ENCODE measurements around the gene CCDC88C.

Gene CCDC88C, protein sequence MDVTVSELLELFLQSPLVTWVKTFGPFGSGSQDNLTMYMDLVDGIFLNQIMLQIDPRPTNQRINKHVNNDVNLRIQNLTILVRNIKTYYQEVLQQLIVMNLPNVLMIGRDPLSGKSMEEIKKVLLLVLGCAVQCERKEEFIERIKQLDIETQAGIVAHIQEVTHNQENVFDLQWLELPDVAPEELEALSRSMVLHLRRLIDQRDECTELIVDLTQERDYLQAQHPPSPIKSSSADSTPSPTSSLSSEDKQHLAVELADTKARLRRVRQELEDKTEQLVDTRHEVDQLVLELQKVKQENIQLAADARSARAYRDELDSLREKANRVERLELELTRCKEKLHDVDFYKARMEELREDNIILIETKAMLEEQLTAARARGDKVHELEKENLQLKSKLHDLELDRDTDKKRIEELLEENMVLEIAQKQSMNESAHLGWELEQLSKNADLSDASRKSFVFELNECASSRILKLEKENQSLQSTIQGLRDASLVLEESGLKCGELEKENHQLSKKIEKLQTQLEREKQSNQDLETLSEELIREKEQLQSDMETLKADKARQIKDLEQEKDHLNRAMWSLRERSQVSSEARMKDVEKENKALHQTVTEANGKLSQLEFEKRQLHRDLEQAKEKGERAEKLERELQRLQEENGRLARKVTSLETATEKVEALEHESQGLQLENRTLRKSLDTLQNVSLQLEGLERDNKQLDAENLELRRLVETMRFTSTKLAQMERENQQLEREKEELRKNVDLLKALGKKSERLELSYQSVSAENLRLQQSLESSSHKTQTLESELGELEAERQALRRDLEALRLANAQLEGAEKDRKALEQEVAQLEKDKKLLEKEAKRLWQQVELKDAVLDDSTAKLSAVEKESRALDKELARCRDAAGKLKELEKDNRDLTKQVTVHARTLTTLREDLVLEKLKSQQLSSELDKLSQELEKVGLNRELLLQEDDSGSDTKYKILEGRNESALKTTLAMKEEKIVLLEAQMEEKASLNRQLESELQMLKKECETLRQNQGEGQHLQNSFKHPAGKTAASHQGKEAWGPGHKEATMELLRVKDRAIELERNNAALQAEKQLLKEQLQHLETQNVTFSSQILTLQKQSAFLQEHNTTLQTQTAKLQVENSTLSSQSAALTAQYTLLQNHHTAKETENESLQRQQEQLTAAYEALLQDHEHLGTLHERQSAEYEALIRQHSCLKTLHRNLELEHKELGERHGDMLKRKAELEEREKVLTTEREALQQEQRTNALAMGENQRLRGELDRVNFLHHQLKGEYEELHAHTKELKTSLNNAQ (N-terminal part only)

DNA sequence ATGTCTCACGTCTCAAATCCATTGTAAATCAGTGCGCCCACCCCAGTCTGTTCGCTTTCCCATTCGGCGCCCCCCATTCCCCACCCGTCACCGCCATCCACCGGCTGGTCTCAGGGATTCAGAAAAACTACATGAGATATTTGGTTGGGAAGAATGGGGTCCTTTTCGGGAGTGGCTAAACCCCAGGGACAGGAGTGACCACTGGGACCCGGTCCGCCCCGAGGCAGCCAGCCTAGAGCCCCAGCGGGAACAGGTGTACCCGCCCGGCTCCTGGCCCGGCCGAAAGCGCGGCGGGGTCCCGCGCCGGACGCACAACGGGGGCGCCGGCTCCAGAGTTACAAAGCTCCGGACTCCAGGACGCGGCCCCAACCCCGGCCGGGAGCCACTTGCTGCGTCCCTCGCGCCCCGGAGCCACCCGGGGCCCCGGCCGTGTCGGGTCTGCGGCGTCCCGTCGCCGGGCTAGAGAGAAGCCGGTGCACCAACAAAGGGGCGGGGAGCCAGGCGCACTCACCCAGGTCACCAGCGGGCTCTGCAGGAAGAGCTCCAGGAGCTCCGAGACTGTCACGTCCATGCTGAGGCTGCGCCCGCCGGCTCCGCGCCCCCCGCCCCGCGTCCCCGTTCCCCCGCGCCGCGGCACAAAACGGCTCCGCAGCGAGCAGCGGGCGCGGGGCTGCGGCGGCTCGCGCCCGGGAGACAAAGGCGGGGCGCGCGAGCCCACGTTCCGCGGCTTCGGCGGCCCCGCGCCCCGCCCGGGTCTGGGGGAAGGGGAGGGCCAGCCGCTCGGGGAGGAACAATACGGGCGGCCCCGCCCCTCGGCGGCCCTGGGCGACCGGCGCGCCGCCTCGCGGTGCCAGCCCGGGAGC lies at the start of gene CCDC88C:
TSS of gene CCDC88C (minus strand) at position 701 of the 863 bp plus-strand sequence. CDS start at position 571, 130 bp downstream.
- peak within 1 kb of the TSS; percentile 43 for H3K4me3 ChIP-seq (ENCODE audit: low read depth, low read length)
- POLR2A ChIA-PET, result no interaction called here
- TF ChIP-seq, protein P1, sequence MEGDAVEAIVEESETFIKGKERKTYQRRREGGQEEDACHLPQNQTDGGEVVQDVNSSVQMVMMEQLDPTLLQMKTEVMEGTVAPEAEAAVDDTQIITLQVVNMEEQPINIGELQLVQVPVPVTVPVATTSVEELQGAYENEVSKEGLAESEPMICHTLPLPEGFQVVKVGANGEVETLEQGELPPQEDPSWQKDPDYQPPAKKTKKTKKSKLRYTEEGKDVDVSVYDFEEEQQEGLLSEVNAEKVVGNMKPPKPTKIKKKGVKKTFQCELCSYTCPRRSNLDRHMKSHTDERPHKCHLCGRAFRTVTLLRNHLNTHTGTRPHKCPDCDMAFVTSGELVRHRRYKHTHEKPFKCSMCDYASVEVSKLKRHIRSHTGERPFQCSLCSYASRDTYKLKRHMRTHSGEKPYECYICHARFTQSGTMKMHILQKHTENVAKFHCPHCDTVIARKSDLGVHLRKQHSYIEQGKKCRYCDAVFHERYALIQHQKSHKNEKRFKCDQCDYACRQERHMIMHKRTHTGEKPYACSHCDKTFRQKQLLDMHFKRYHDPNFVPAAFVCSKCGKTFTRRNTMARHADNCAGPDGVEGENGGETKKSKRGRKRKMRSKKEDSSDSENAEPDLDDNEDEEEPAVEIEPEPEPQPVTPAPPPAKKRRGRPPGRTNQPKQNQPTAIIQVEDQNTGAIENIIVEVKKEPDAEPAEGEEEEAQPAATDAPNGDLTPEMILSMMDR (IDR thresholded peaks at IDR 0.05; ENCODE audit: insufficient read depth, low read length, missing control alignments), result no peak
- no peak for DNase-seq (ENCODE audit: low read depth, low spot score)
- CTCF ChIA-PET, result interaction anchor here (1.0 to 5.6 kb wide), 4 partner anchors 10 to 93 kb away, joined by 3 to 97 read pairs (median 4); no protein-coding TSS in a partner anchor

DNA sequence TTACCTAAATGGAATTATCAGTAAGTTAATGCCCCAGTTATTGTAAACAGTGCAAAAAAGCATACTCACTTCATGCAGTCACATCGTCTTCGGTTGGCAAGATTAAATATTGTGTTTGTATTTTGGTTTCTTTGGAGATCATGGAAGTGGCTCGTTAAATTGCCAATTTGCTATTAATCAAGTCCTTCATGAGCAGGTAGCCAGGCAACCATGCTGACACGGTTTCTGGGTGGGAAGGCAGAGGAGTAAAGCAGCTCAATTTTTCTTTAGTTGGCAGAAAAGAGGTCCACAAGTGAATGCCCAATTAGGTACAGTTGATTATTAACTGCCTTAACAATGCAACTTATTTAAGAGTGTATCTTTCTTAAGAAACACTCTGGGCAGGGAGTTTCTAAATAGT lies 48.6 kb upstream of the CCDC88C start:
- TF ChIP-seq, protein P1 (IDR thresholded peaks at IDR 0.05; ENCODE audit: insufficient read depth, low read length, missing control alignments), result no peak
- CTCF ChIA-PET, result interaction anchor here (1.0 kb wide), 1 partner anchor 47 kb away, joined by 3 read pairs; no protein-coding TSS in a partner anchor
- no peak overlapping the region for H3K4me3 ChIP-seq (ENCODE audit: low read depth, low read length)
- no peak for DNase-seq (ENCODE audit: low read depth, low spot score)
- POLR2A ChIA-PET, result no interaction called here

DNA sequence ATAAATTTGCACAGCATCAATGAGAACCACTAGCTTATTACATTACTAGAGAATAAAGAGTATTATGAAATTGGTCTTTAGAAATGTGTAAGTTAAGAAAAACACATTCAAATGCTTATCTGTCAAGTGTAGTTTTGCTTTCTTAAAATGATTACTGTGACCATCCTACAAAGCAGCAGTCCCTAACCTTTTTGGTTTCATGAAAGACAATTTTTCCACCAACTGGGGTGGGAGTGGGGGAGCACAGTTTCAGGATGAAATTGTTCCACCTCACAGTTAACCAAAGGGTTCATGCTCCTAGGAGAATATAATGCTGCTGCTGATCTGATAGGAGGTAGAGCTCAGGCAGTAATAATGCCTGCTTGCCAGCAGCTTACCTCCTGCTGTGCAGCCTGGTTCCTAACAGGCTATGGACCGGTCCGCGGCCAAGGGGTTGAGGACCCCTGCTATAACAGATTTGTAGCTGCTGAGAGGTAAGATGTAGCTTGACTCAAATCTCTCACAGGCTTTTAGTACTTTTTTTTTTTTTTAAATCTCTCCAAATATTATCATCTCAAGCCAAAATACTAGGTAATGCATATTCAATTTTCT lies 47.1 kb upstream of the CCDC88C start:
- POLR2A ChIA-PET, result no interaction called here
- TF ChIP-seq, protein P1 (IDR thresholded peaks at IDR 0.05; ENCODE audit: insufficient read depth, low read length, missing control alignments), result no peak
- CTCF ChIA-PET, result no interaction called here
- DNase-seq (ENCODE audit: low read depth, low spot score), result no peak
- no peak overlapping the region for H3K4me3 ChIP-seq (ENCODE audit: low read depth, low read length)

DNA sequence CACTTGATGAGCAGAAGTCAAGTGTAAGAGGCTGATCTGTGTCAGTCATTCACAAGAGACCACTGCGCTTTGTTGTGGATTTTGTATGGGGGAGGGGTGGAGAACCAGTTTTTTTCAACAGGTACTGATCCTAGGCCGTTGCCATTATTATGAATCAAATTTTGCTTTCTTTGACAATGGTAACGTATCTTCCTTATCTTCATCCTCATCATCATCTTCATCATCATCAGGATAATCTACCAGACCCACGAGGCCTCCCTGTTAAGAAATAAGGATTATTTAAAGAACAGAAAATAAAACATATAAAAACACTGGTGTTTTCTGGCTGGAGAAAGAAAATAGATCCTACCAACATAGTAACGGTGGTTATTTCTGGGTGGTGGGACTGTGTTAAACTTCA lies 41.0 kb upstream of the CCDC88C start:
- ChIA-PET CTCF (no interaction called here), POLR2A (no interaction called here)
- TF ChIP-seq, protein P1 (IDR thresholded peaks at IDR 0.05; ENCODE audit: insufficient read depth, low read length, missing control alignments), result no peak
- no peak for DNase-seq (ENCODE audit: low read depth, low spot score)
- no peak overlapping the region for H3K4me3 ChIP-seq (ENCODE audit: low read depth, low read length)

- TF ChIP-seq, protein P1 (IDR thresholded peaks at IDR 0.05; ENCODE audit: insufficient read depth, low read length, missing control alignments), result no peak
- ChIA-PET POLR2A (no interaction called here), CTCF (no interaction called here)
- H3K4me3 ChIP-seq (ENCODE audit: low read depth, low read length), result no peak overlapping the region
- no peak for DNase-seq (ENCODE audit: low read depth, low spot score)
These were observed 38.7 kb upstream of the CCDC88C start for GRCh38 chr14:91456283-91456682.

All from AG04449 (cell line).